IMR-90 (cell line): Measurements from ENCODE around the gene ITGB2. TPM values are rescaled to one million over a fixed set of nuclear protein-coding genes. Genes with fewer than 3 reads are reported as not detected.
A peak's percentile ranks its signal among the peaks of the same experiment; 100 is the strongest.

Experiments used
- ATAC-seq: fragments of 200-7000 bp; cut with Tn5 transposase; 2 replicates; pipeline ENCODE4 v1.9.1; 2020; ENCODE audit warnings: low read depth, mild to moderate bottlenecking, moderate library complexity
- BruUV-seq: library from RNA; stranded (reverse); fragments of 400-500 nt; replicated peaks from 2 replicates; lab custom pipeline; 2021; lab: Mats Ljungman, UMichigan
- CTCF ChIA-PET: fragments of 300-600 bp; formaldehyde crosslinking; extraction: SDS; loops from one replicate; lab custom pipeline; 2021; ENCODE audit warnings: antibody characterized with exemption; lab: Yijun Ruan, JAX
- POLR2A ChIA-PET: fragments of 300-600 bp; sonication (Branson Sonifier 250); formaldehyde crosslinking; loops from one replicate; lab custom pipeline; 2022; ENCODE audit warnings: antibody characterized with exemption; ENCODE audit not compliant: unreplicated experiment; lab: Charles Lee
- DNase-seq: peaks from one replicate; pipeline ENCODE4 v3.0.0; 2013
- H2AFZ ChIP-seq: replicated peaks from 2 replicates; pipeline ENCODE3; 2013; ENCODE audit warnings: low read length, mild to moderate bottlenecking; ENCODE audit not compliant: poor library complexity
- H2AK5ac ChIP-seq: 2 replicates; pipeline ENCODE4 v1.6.1; 2013; ENCODE audit warnings: low read depth, low read length, inconsistent platforms
- H2AK9ac ChIP-seq: replicated peaks from 2 replicates; pipeline ENCODE3; 2013; ENCODE audit warnings: mild to moderate bottlenecking, low read depth, low read length, moderate library complexity; ENCODE audit not compliant: poor library complexity
- H2BK120ac ChIP-seq: 2 replicates; pipeline ENCODE4 v1.6.1; 2013; ENCODE audit warnings: low read depth, low read length, inconsistent platforms
- H2BK15ac ChIP-seq: 3 replicates; pipeline ENCODE4 v1.6.1; 2013; ENCODE audit warnings: low read depth, low read length, inconsistent platforms
- H2BK20ac ChIP-seq: 2 replicates; pipeline ENCODE4 v1.6.1; 2013; ENCODE audit warnings: low read depth, mild to moderate bottlenecking, inconsistent platforms, low read length, moderate library complexity
- H2BK5ac ChIP-seq: 2 replicates; pipeline ENCODE4 v1.6.1; 2013; ENCODE audit warnings: mild to moderate bottlenecking, low read depth, low read length, inconsistent platforms; ENCODE audit not compliant: poor library complexity, severe bottlenecking
- H3K14ac ChIP-seq: replicated peaks from 2 replicates; pipeline ENCODE4 v1.6.1; 2013; ENCODE audit warnings: low read depth, low read length, inconsistent platforms
- H3K18ac ChIP-seq: 2 replicates; pipeline ENCODE4 v1.6.1; 2013; ENCODE audit warnings: low read depth, low read length, control low read depth
- H3K23ac ChIP-seq: 2 replicates; pipeline ENCODE4 v1.6.1; 2013; ENCODE audit warnings: low read depth, low read length, inconsistent platforms
- H3K27ac ChIP-seq: 2 replicates; pipeline ENCODE4 v1.5.1; 2013; ENCODE audit warnings: mild to moderate bottlenecking, control low read depth, low read length; ENCODE audit not compliant: insufficient read depth
- H3K27me3 ChIP-seq: 2 replicates; pipeline ENCODE4 v1.6.1; 2013; ENCODE audit warnings: low read length; ENCODE audit not compliant: control insufficient read depth, insufficient read depth
- H3K36me3 ChIP-seq: 2 replicates; pipeline ENCODE4 v1.6.1; 2013; ENCODE audit warnings: low read length, mixed read lengths; ENCODE audit not compliant: control insufficient read depth, insufficient read depth
- H3K4ac ChIP-seq: 2 replicates; pipeline ENCODE4 v1.6.1; 2013; ENCODE audit warnings: low read depth, low read length, inconsistent platforms
- H3K4me1 ChIP-seq: 2 replicates; pipeline ENCODE4 v1.6.1; 2013; ENCODE audit warnings: low read length, mixed read lengths; ENCODE audit not compliant: control insufficient read depth, insufficient read depth
- H3K4me2 ChIP-seq: 2 replicates; pipeline ENCODE4 v1.6.1; 2013; ENCODE audit warnings: low read depth, mild to moderate bottlenecking, control low read depth, low read length, moderate library complexity
- H3K4me3 ChIP-seq: 2 replicates; pipeline ENCODE4 v1.5.1; 2013; ENCODE audit warnings: low read depth, mild to moderate bottlenecking, control low read depth, low read length, moderate library complexity; ENCODE audit not compliant: insufficient read depth
- H3K56ac ChIP-seq: 2 replicates; pipeline ENCODE4 v1.6.1; 2013; ENCODE audit warnings: low read length, inconsistent platforms; ENCODE audit not compliant: insufficient read depth; ENCODE audit errors: extremely low read depth
- H3K79me1 ChIP-seq, 2 experiments: 2 replicates each; pipeline ENCODE4 v1.6.1; 2013; ENCODE audit warnings: low read length in 2 of 2, inconsistent platforms in 1 of 2, low read depth in 1 of 2
- H3K9ac ChIP-seq: 2 replicates; pipeline ENCODE4 v1.6.1; 2013; ENCODE audit warnings: low read depth, low read length, control low read depth
- H3K9me1 ChIP-seq: 2 replicates; pipeline ENCODE4 v1.6.1; 2013; ENCODE audit warnings: low read length, inconsistent platforms; ENCODE audit not compliant: insufficient read depth
- H3K9me3 ChIP-seq: 2 replicates; pipeline ENCODE4 v1.6.1; 2013; ENCODE audit warnings: low read length; ENCODE audit not compliant: control insufficient read depth, insufficient read depth
- H4K20me1 ChIP-seq: 2 replicates; pipeline ENCODE4 v1.6.1; 2013; ENCODE audit warnings: low read length, inconsistent platforms; ENCODE audit not compliant: insufficient read depth
- H4K5ac ChIP-seq: 2 replicates; pipeline ENCODE4 v1.6.1; 2013; ENCODE audit warnings: mild to moderate bottlenecking, low read depth, low read length, control low read depth
- H4K8ac ChIP-seq, 2 experiments: 2 replicates each; pipeline ENCODE4 v1.6.1; 2013; ENCODE audit warnings: low read depth in 2 of 2, low read length in 2 of 2, control low read depth in 1 of 2, inconsistent platforms in 1 of 2
- H4K91ac ChIP-seq: 2 replicates; pipeline ENCODE4 v1.6.1; 2013; ENCODE audit warnings: low read depth, low read length, inconsistent platforms; ENCODE audit not compliant: insufficient read depth
- BHLHE40 ChIP-seq: fragments of 150-350 bp; IDR thresholded peaks from 2 replicates; pipeline ENCODE4 v1.6.1; 2016; ENCODE audit warnings: mild to moderate bottlenecking, low read depth, low read length
- CHD1 ChIP-seq: IDR thresholded peaks from 2 replicates; pipeline ENCODE4 v1.6.1; 2012; ENCODE audit warnings: low read depth, low read length, improper control_type of control experiment
- FOS ChIP-seq: fragments of 150-350 bp; IDR thresholded peaks from 2 replicates; pipeline ENCODE4 v1.6.1; 2016; ENCODE audit warnings: low read depth, low read length
- MAFK ChIP-seq: IDR thresholded peaks from 2 replicates; pipeline ENCODE4 v1.6.1; 2012; ENCODE audit warnings: low read depth, low read length, improper control_type of control experiment
- MAZ ChIP-seq: IDR thresholded peaks from 2 replicates; pipeline ENCODE4 v1.6.1; 2012; ENCODE audit warnings: low read depth, mild to moderate bottlenecking, low read length, improper control_type of control experiment, moderate library complexity, borderline replicate concordance
- MXI1 ChIP-seq: IDR thresholded peaks from 2 replicates; pipeline ENCODE4 v1.6.1; 2012; ENCODE audit warnings: low read depth, mild to moderate bottlenecking, low read length, moderate library complexity, borderline replicate concordance
- POLR2A ChIP-seq: IDR thresholded peaks from 2 replicates; pipeline ENCODE4 v1.6.1; 2012; ENCODE audit warnings: mild to moderate bottlenecking, low read depth, low read length
- RAD21 ChIP-seq: IDR thresholded peaks from 2 replicates; pipeline ENCODE4 v1.6.1; 2012; ENCODE audit warnings: low read length, improper control_type of control experiment
- SMC3 ChIP-seq: fragments of 150-350 bp; IDR thresholded peaks from 2 replicates; pipeline ENCODE4 v1.6.1; 2016; ENCODE audit warnings: low read depth, mild to moderate bottlenecking, antibody characterized with exemption, low read length, moderate library complexity
- WGBS, 2 experiments: methylation state at CpG; one replicate each; pipeline versions ENCODE4 v1.1.5 to v1.1.7; 2013; ENCODE audit warnings: missing lambda C conversion rate in 2 of 2; ENCODE audit not compliant: insufficient read length in 1 of 2; ENCODE audit errors: extremely low coverage in 2 of 2; 5-methylcytosine and 5-hydroxymethylcytosine counted together
- dilution Hi-C: fragments of 300-500 bp; cut with HindIII; formaldehyde crosslinking; loops from one replicate; pipeline ENCODE4 v1.14.3; 2018; ENCODE audit warnings: low sequenced_read_pairs; ENCODE audit not compliant: unreplicated experiment
- in situ Hi-C: fragments of 300-500 bp; cut with MboI; formaldehyde crosslinking; loops from 3 replicates; pipeline ENCODE4 v1.14.3; 2019; ENCODE audit warnings: low sequenced_read_pairs, inconsistent platforms, mixed read lengths
- intact Hi-C: fragments of 100-400 bp; cut with micrococcal nuclease; formaldehyde crosslinking; loops from 2 replicates; pipeline ENCODE4 v1.10.0; 2022
- polyA plus RNA-seq, 3 experiments: library from polyadenylated mRNA; depleted of rRNA; stranded (reverse); fragments of >200 nt; gene quantifications; 2 replicates each; pipeline ENCODE4 v1.2.3, GENCODE V29; 2012; ENCODE audit warnings: low replicate concordance in 1 of 3
- total RNA-seq: library from RNA; depleted of rRNA; stranded (reverse); fragments of >200 nt; gene quantifications from 2 replicates; pipeline ENCODE4 v1.2.3, GENCODE V29; 2012
- TF ChIP-seq, protein P1 (sequence below): conservative IDR thresholded peaks from 2 replicates; pipeline ENCODE4 v1.5.1; 2012; ENCODE audit warnings: mild to moderate bottlenecking, low read depth, low read length, improper control_type of control experiment

The ITGB2 gene
- total and polyA plus RNA-seq, 2 of the 4 experiments (the other 2 are of a cell fraction): 0.14 TPM; not detected in 1

DNA sequence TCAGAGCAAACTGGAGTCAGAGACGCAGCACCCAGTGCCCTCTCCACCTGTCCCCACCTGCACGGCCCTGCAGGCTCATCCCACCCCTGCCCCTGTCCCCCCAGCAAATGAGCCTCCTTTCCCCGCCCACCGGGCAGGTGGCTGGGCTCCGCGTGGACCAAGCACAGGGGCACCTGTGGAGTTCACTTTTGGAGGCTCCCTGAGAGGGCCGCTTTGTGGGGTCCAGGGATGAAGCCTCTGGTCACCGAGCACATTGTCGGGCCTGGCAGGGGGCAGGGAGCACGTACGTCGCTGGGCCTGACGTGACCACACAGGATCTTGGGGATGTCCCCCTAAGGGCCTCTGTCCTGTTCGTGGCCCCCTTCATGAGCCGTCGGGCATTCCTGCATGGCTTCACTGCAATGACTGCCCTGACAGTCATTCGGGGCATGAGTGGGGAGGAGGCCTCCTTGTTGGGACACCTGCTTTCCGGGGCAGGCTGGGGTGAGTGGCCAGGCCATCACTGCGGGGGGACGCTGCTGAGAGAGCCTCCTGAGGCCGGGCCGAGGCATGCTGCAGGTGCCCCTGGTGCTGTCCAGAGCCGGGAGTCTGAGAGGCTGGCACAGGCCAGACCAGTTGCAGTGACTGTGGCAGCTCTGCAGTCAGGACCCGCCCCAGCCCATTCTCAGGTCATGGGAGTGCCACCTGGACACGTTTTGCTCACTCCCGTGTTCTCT is 38.8 kb upstream of the ITGB2 start:
- Histone ChIP-seq H3K27me3 (no peaks in the 10 kb centered on the region), H3K4me2 (no peak overlapping the region), H3K14ac (no peak overlapping the region), H4K8ac (peak overlapping the region in 1 of 2 experiments; percentile 46; a peak in 1 of 4 replicates), H2BK20ac (peak overlapping the region; percentile 57; the same call in 1 of the 2 replicates), H3K79me1 (peaks cover 34 to 63% of the 10 kb centered on the region in 2 experiments), H3K4ac (peak overlapping the region; percentile 33; the same call in 1 of the 2 replicates), H3K9me1 (peaks cover 8% of the 10 kb centered on the region; the same call in 1 of the 2 replicates), H3K4me3 (no peak overlapping the region), H3K9me3 (no peaks in the 10 kb centered on the region), H3K9ac (peak overlapping the region; percentile 18; the same call in 1 of the 2 replicates), H2AK9ac (peak overlapping the region; percentile 34), H3K27ac (no peak overlapping the region), H4K5ac (no peak overlapping the region), H4K20me1 (peaks cover 10% of the 10 kb centered on the region), H3K4me1 (peaks cover 20% of the 10 kb centered on the region), H3K56ac (no peak overlapping the region), H3K18ac (no peak overlapping the region; the same call in 1 of the 2 replicates), H2BK5ac (peak overlapping the region; percentile 40), H2AK5ac (peak overlapping the region; percentile 77), H3K23ac (no peak overlapping the region), H4K91ac (peak overlapping the region; percentile 35; the same call in 1 of the 2 replicates), H3K36me3 (peaks cover 25% of the 10 kb centered on the region), H2BK120ac (peak overlapping the region; percentile 78; the same call in 1 of the 2 replicates), H2AFZ (no peak overlapping the region), H2BK15ac (no peak overlapping the region; the same call in 2 of the 3 replicates)
- ChIA-PET CTCF (no interaction called here), POLR2A (no interaction called here)
- no peak for TF ChIP-seq BHLHE40
- no peak for TF ChIP-seq MAFK
- TF ChIP-seq RAD21: no peak
- no peak for TF ChIP-seq SMC3
- TF ChIP-seq MAZ: no peak
- TF ChIP-seq CHD1: no peak
- TF ChIP-seq, protein P1, sequence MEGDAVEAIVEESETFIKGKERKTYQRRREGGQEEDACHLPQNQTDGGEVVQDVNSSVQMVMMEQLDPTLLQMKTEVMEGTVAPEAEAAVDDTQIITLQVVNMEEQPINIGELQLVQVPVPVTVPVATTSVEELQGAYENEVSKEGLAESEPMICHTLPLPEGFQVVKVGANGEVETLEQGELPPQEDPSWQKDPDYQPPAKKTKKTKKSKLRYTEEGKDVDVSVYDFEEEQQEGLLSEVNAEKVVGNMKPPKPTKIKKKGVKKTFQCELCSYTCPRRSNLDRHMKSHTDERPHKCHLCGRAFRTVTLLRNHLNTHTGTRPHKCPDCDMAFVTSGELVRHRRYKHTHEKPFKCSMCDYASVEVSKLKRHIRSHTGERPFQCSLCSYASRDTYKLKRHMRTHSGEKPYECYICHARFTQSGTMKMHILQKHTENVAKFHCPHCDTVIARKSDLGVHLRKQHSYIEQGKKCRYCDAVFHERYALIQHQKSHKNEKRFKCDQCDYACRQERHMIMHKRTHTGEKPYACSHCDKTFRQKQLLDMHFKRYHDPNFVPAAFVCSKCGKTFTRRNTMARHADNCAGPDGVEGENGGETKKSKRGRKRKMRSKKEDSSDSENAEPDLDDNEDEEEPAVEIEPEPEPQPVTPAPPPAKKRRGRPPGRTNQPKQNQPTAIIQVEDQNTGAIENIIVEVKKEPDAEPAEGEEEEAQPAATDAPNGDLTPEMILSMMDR: no peak
- TF ChIP-seq POLR2A: no peak
- no peak for TF ChIP-seq FOS
- TF ChIP-seq MXI1: no peak
- intact Hi-C loops (loop anchor here (5.0 kb wide), 1 partner anchor 178 kb away; no protein-coding TSS in a partner anchor), dilution Hi-C loops (no loop called here), in situ Hi-C loops (no loop called here)
- ATAC-seq (no peak), DNase-seq (no peak)
- no TSS peak for BruUV-seq
- WGBS, 2 experiments: 95% methylated on average over 14 of the region's 26 CpGs; no CpG with 5 or more reads in 1 of the 2 experiments
